ENCODE measurements around the gene MLXIPL.
"Not testable (repeated sequence)": the region's sequence is repeated elsewhere in the genome, so short reads cannot be mapped to it uniquely, and the experiment has no call there.

MLXIPL gene

DNA sequence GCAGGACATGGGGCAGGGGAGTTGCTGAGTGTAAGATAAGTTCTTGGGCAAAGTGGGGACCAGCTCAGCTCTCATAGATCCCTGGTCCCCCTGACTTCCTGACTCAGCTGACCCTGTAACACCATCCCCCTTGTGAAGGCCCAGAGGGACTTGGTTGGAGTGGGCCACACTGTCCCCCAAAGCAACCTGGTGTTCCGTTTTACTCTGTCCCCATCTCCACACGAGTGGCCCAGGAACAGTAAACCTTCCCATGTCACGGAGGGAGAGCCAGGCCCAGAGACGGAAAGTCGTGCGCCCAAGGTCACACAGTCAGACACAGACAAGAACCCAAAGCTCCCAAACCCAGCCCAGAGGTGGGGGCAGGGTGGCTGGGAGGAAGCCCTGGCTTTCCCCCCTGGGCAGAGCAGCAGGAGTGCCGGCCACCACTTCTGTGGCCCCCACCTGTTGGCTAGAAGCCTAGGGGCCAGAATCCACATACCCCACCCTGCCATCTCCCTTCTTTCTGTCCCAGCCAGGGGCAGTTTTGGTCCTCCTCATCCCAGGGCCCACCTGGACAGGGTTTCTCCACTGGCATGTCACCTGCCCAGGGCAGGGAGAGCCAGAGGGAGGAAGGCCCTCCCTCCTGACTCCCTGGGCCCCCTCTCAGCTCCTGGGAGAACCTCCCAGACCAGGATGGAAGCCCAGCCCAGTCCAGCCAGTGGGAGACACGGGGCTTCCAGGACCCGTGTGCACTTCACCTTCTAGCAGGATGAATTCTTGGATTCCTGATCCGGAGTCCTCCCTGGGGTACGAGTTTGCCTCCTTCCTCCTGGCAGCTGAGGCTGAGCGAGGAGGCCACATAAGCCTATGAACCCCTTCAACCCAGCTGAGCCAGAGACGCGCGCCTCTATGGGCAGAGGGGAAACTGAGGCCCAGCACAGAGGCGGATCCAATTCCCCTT is 22.7 kb upstream of the MLXIPL start:
- no peak overlapping the region for H3K27ac ChIP-seq
- DNase-seq (ENCODE audit: low read depth, low spot score): no peak

DNA sequence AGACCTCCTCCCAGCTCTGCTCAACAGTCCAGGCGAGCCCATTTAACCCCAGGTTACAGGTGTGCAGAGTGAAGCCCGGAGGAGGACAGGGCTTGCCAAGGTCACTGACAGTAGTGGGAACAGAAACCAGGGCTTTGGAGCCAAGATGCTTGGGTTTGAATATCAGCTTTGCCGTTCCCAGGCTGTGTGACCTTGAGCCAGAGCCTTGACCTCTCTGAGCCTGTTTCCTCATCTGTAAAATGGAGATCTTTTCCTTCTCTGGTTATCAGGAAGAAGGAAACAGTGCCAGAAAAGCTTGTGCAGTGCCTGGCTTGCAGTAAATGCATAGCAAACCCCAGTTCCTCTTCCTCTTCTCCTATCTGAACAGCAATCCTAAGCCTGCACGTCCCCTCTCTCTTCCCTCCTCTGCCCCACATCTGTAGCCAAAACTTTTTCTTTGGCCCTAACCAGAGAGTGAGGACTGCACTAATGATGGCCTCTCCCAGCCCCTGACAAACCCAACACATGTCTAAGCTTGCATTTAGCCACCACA is 21.4 kb upstream of the MLXIPL start:
- no peak for DNase-seq (ENCODE audit: low read depth, low spot score)

DNA sequence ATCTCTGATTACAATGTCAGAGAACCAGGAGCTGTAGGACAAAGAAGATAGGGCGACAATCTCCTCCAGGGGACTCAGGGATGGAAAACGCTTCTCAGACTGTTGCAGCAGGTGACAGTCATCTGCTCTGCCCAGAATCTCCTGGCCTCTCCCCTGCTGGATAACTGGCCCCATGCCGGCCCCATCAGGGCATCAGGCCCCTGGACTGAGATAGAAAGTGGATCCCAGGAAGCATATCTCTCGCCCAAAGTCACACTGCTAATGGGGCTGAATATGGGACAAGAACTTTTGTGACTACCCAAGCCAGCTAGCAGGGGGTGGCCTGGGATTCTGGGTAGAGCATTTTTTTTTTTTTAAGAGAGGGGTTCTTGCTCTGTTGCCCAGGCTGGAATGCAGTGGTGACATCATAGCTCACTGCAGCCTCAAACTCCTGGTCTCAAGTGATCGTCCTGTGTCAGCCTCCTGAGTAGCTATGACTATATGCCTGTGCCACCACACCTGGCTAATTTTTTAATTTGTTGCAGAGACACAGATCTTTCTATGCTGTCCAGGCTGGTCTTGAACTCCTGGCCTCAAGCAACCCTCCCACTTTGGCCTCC is 20.5 kb upstream of the MLXIPL start:
- no peak overlapping the region for H3K27ac ChIP-seq
- no peak for DNase-seq (ENCODE audit: low read depth, low spot score)

More for the DNA sequence above, 21.4 kb upstream of the MLXIPL start:
- no peak overlapping the region for H3K27ac ChIP-seq

DNA sequence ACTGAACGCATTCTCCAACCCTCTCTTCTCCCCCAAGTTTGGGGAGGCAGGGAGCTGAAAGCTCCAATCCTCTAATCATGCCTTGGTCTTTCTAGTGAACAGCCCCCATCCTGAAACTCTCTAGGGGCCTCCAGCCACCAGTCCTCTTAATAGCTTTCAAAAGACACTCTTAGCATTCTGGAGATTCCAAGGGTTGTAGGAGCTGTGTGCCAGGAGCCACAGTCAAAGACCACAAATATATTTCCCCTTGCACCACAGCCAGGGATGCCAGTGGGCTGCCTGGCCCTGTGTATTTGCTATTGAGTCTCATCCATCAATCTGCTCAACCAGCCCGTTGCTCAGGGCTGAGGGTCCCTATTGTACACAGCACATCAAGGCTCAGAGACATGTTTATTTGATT is 18.5 kb upstream of the MLXIPL start:
- DNase-seq (ENCODE audit: low read depth, low spot score): no peak
- H3K27ac ChIP-seq: no peak overlapping the region

DNA sequence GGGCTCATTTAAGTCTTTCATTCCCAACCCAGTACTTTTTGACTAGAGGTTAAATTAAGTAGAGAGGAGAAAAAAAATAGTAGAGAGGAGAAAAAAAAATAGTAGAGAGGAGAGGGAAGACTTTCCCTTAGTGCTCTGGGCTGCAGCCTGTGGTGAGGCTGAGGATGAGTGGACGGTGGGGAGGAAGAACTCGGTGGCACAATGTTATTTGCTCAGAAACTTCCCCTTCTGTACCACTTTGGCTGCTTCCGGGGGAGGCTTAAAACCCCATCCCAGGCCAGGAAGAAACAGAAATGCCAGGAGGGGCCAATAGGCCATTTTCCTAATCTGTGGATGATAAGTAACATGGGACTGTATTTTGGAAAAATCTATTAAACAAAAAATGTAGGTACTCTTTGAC is 14.6 kb upstream of the MLXIPL start:
- DNase-seq (ENCODE audit: low read depth, low spot score): no peak
- no peak overlapping the region for H3K27ac ChIP-seq

DNA sequence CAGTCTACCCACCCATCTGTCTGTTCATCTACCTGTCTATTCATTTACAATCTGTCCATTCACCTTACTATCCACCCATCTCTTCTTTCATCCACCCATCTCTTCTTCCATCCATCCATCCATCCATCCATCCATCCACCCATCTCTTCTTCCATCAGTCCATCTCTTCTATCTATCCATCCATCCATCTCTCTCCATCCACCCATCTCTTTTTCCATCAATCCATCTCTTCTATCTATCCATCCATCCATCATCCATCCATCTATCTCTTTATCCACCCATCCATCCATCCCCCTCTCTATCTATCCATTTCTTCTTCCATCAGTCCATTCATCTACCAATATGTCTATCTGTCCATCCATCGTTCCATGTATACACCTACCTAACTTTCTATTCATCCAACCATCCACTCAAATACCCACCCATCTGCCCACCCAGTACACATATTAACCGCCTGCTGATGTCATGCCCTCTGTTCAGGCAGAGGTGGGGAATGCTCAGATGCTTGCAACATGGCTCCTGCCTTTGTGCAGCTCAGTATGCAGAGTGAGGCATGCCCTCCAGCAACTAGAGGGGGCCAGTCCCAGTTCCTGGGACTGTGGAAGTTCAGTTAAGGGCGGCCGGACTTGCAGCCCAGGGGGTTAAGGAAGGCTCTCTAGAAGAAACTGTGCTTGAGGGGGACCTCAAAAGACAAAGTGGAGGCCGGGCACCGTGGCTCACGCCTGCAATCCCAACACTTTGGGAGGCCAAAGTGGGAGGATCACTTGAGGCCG is 11.3 kb upstream of the MLXIPL start:
- no peak for DNase-seq (ENCODE audit: low read depth, low spot score)
- no peak overlapping the region for H3K27ac ChIP-seq

DNA sequence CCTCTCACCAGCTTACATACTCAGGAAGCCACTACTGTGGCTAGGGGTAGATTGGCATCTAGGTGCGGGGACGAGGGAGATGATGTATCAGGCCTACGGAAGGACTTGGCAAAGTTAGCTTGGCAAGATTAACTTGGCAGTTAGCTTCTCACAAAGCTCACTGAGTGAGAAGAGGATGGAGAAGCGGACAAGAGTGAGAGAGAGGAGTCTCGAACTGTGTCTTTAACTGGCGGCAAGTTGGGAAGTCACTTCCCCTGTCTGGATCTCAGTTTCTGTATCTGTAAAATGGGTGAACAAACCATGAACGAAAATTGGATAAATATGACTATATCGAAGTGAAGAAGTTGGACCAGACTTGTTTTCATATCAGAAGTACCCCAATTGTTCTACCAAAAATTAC is 9.5 kb upstream of the MLXIPL start:
- no peak overlapping the region for H3K27ac ChIP-seq
- DNase-seq (ENCODE audit: low read depth, low spot score): no peak

DNA sequence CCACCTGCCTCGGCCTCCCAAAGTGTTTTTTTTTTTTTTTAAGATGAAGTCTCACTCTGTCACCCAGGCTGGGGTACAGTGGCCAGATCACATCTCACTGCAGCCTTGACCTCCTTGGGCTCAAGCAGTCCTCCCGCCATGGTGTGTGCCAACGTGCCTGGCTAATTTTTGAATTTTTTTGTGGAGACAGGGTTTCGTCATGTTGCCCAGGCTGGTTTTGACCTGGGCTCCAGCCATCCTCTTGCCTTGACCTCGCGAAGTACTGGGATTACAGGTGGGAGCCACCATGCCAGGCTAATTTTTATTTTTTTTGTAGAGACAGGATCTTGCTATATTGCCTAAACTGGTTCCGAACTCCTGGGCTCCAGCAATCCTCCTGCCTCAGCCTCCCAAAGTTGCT is 9.0 kb upstream of the MLXIPL start:
- no peak for DNase-seq (ENCODE audit: low read depth, low spot score)
- H3K27ac ChIP-seq: no peak overlapping the region

DNA sequence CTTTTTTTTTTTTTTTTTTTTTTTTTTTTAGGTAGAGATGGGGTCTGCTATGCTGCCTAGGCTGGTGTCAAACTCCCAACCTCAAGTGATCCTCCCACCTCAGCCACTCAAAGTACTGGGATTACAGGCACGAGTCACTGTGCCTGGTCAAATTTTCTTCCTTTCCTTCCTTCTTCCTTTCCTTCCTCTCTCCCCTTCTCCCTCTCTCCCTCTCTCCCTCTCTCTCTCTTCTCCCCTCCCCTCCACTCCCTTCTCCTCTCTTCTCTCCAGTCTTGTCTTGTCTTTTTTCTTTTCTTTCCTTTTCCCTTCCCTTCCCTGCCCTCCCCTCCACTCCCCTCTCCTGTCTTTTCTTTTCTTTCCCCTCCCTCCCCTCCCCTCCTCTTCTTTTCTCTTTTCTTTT is 7.2 kb upstream of the MLXIPL start:
- no peak for DNase-seq (ENCODE audit: low read depth, low spot score)

DNA sequence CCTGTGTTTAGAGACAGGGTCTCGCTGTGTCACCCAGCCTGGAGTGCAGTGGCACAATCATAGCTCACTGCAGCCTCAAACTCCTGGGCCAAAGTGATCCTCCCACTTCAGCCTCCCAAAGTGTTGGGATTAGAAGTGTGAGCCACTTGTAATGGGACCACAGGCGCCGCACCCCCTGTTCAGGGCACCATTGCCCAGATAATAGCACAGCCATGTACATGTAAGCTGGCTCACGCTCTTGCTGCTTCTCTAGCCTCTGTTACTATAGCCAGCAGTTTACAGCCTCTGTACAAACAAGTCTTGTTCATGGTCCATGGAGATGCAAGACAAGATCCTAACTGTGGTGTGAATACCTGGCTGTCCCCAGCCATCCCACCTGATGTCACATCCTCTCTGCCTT is 4.2 kb upstream of the MLXIPL start:
- no peak overlapping the region for H3K27ac ChIP-seq
- DNase-seq (ENCODE audit: low read depth, low spot score): no peak

More for the DNA sequence above, 7.2 kb upstream of the MLXIPL start:
- H3K27ac ChIP-seq: no peak overlapping the region

DNA sequence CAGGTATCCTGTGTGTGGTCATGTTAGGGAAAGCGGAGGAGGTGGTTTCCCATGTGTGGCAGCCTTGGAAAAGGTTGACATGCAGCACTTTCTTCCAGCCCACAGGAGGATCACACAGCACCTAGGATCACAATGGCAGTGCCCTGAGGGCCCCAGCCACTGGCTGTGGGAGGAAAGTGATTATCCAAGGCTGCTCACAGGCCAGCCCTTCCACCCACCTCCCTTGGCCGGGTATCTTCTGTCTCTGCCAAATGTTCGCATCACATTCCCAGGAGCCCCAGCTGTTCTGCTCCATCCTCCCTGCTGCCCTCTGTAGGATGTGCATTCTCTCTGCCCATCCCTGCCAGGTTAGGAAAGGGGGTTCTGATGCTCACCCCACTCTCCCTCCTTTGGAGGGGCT is 2.5 kb upstream of the MLXIPL start:
- no peak for DNase-seq (ENCODE audit: low read depth, low spot score)
- no peak overlapping the region for H3K27ac ChIP-seq

DNA sequence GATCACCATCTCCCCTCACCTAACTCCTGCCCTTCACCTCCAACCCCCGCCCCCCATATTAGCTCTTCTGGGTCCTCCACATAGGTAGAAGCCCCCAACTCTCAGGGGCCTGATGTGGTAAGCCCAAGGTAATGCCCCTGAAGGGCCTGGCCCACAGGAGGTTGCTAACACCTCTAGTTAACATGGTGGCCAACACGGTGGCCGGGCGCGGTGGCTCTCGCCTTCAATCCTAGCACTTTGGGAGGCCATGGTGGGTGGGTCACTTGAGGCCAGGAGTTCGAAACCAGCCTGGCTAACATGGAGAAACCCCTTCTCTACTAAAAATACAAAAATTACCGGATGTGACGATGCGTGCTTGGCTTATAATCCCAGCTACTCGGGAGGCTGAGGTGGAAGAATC is 954 bp upstream of the MLXIPL start:
- H3K27ac ChIP-seq: no peak overlapping the region
- no peak for DNase-seq (ENCODE audit: low read depth, low spot score)

DNA sequence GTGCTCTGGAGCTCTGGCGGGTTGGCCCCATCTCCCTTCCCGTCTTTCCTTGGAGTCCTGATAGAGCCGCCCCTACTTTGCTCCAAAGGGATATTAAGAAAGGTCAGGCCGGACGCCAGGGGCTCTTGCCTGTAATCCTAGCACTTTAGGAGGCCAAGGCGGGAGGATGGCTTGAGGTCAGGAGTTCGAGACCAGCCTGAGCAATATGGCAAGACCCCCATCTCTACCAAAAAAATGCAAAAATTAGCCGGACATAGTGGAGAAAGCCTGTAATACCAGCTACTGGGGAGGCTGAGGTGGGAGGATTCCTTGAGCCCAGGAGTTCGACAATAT is 313 bp upstream of the MLXIPL start:
- no peak for DNase-seq (ENCODE audit: low read depth, low spot score)
- H3K27ac ChIP-seq: no peak overlapping the region

DNA sequence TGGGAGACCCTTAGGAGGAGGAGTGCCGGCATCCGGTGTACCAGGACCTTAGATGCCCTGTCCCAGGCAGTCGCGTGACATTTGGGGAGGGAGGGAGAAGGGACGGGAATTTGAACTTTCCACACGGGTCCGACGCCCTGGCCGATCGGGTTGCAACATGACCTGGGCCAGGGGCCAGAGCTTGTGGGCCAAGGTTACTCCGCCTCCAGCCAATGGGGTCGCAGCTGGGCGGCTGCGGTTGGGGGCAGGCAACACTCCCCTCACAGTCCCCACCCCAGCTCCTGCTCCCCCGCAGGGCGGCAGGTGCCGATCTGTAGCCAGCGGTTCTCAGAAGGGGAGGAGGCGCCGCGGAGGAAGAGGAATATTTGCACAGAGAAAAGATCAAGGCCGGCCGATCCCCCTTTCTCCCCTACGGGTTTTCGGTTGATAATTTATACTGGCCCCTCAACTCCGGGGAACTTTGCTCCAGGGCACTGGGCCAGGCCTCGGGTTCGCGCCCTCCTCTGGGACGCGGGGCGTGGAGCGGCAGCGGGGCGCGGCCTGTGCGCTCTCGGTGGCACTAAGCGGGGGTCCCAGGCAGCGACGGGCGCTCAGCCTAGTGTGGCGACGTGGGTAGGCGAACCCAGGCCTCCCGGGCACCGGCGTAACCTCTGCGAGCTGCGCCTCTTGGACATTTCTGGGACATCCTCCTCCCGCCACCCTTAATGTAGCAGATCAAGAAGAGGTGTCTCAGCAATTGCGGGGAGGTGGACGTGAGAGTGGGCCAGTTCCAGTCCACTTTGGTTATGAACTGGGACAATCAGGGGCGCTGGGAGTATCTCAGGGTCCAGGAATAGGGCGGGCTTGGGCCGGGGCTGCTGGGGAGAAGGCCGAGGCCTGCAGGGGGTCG is 1.2 kb downstream of the MLXIPL start:
- no peak overlapping the region for H3K27ac ChIP-seq
- DNase-seq (ENCODE audit: low read depth, low spot score): no peak

DNA sequence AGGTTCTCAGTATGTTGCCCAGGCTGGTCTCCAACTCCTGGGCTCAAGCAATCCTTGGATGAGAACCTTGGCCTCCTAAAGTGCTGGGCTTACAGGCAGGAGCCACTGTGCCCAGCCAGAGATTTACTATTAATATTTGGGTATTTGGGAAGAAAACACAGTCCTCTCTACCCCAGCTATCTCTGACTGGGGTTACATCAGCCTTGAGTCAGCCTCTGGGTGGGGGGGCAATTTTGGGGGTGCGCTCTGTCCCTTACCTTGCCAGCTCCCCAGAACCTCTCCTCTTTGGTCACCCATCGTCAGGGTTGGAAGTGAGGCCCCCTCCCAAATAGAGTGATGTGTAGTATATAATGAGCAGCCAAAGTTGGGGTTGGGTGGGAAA is 1.8 kb downstream of the MLXIPL start:
- DNase-seq (ENCODE audit: low read depth, low spot score): no peak
- no peak overlapping the region for H3K27ac ChIP-seq

DNA sequence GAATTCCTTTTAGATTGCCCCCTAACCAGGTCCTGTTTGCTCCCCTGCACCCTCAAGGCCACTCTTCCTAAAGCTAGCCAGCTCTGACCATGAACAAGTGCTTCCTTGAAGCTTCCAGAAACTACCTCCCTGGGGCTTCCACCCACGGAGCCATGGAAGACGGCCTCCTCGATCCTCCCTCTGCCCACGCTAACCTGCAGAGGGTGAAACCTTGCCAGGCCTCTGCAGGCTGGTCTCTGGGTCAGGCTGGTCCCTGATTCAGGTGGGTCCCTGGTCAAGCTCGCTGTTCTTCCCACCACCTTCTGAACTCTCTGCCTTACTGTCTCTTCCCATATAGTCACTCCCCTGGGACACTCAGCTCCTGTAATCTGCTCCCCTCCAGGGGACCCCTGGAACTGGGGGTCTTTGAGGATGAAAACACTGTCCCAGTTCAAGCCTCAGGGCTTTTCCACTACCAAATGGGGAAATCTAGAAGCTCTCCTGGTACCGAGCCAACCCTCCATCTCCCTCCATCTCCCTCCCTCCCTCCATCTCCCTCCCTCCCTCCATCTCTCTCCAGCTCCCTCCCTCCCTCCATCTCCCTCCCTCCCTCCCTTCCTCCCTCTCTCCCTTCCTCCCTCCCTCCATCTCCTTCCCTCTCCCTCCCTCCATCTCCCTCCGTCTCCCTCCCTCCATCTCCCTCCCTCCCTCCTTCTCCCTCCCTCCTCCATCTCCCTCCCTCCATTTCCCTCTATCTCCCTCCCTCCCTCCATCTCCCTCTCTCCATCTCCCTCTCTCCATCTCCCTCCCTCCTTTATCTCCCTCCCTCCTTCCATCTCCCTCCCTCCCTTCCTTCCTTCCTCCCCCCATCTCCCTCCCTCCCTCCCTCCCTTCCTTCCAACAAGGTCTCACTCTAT is 2.9 kb downstream of the MLXIPL start:
- DNase-seq (ENCODE audit: low read depth, low spot score): no peak
- no peak overlapping the region for H3K27ac ChIP-seq

DNA sequence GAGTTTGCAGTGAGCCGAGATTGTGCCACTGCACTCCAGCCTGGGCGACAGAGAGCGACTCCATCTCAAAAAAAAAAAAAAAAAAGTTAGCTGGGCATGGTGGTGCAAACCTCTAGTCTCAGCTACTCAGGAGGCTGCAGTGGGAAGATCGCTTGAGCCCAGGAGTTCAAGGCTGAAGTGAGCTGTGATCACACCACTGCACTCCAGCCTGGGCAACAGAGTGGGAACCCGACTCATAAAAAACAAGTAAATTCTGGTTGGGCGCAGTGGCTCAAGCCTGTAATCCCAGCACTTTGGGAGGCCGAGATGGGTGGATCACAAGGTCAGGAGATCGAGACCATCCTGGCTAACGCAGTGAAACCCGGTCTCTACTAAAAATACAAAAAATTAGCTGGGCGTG is 4.9 kb downstream of the MLXIPL start:
- not testable (repeated sequence) for H3K27ac ChIP-seq; DNase-seq (ENCODE audit: low read depth, low spot score)

DNA sequence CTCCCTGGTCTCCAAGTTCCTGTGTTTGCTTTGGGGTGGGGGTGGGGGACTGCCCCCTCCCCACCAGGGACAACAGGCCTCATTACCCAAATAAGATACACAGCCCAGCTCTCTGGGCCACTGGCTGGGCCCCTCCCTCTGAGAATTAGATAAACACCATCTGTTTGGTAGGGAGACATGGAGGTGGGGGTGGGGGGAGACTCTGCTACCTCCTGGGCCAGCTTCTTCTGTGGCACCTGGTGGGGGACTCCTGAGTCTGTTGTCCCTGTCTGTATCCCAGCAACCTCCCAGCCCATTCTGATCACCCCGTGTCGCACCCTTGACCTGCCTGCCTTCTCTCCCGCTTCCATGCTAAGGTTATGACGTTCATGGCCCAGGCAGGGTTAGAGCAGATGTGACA is 5.8 kb downstream of the MLXIPL start:
- DNase-seq (ENCODE audit: low read depth, low spot score): no peak
- H3K27ac ChIP-seq: no peak overlapping the region

DNA sequence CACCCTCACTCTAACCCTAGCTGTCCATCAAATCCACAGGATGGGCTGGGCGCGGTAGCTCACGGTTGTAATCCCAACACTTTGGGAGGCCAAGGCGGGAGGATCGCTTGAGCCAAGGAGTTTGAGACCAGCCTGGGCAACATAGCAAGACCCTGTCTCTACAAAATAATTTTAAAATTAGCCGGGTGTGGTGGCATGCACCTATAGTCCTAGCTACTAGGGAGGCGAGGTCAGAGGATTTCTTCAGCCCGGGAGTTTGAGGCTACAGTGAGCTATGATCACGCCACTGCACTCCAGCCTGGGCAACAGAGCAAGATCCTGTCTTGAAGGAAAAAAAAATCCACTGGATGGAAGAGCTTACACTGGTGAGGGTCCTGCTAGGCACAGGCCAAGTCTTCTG is 6.8 kb downstream of the MLXIPL start:
- DNase-seq (ENCODE audit: low read depth, low spot score): not testable (repeated sequence)

More for the DNA sequence above, 6.8 kb downstream of the MLXIPL start:
- H3K27ac ChIP-seq: not testable (repeated sequence)
